GM18502 (cell line): ENCODE results near the gene COA4.
A peak's percentile ranks its signal among the peaks of the same experiment; 100 is the strongest.
"Not testable (repeated sequence)": the region's sequence is repeated elsewhere in the genome, so short reads cannot be mapped to it uniquely, and the experiment has no call there.

Experiments
- ATAC-seq: cut with Tn5 transposase; IDR thresholded peaks from one replicate; pipeline ENCODE4 v1.9.1; 2021; ENCODE audit warnings: mild to moderate bottlenecking; ENCODE audit not compliant: unreplicated experiment, poor library complexity

COA4 gene

GRCh38 chr11:73876424-73877310, at the start of gene COA4, which contains the start of gene PAAF1:
Gene COA4 (minus strand): TSS chr11:73876846. CDS start chr11:73873378, 3,468 bp downstream.
Gene PAAF1 (plus strand): TSS chr11:73876999. CDS start chr11:73877022, 23 bp downstream.
- peak; percentile 95 for ATAC-seq

GRCh38 chr11:73921180-73921579, 44.5 kb upstream of the COA4 start:
- ATAC-seq = no peak

GRCh38 chr11:73916435-73916834, 39.8 kb upstream of the COA4 start:
- ATAC-seq = no peak

GRCh38 chr11:73914284-73914683, 37.6 kb upstream of the COA4 start:
- ATAC-seq = no peak

- ATAC-seq = no peak
Observed at GRCh38 chr11:73913472-73913871, 36.8 kb upstream of the COA4 start.

GRCh38 chr11:73912026-73912425, 35.4 kb upstream of the COA4 start:
- ATAC-seq = no peak

- ATAC-seq = no peak
Observed at GRCh38 chr11:73907191-73907590, 30.5 kb upstream of the COA4 start.

GRCh38 chr11:73902303-73902702, 25.7 kb upstream of the COA4 start:
- ATAC-seq = no peak

GRCh38 chr11:73894725-73895335, 18.2 kb upstream of the COA4 start:
- ATAC-seq = no peak

- ATAC-seq = no peak
Observed at GRCh38 chr11:73893041-73893440, 16.4 kb upstream of the COA4 start.

- no peak for ATAC-seq
Observed at GRCh38 chr11:73889536-73889935, 12.9 kb upstream of the COA4 start.

GRCh38 chr11:73889019-73889418, 12.4 kb upstream of the COA4 start:
- ATAC-seq = no peak

GRCh38 chr11:73888244-73888643, 11.6 kb upstream of the COA4 start:
- no peak for ATAC-seq

- ATAC-seq = no peak
Observed at GRCh38 chr11:73883856-73884255, 7.2 kb upstream of the COA4 start.

- not testable (repeated sequence) for ATAC-seq
Observed at GRCh38 chr11:73880449-73880848, 3.8 kb upstream of the COA4 start.

- no peak for ATAC-seq
Observed at GRCh38 chr11:73878771-73879170, 2.1 kb upstream of the COA4 start.

GRCh38 chr11:73875840-73876239, 806 bp downstream of the COA4 start:
- no peak for ATAC-seq

GRCh38 chr11:73875380-73875779, 1.3 kb downstream of the COA4 start:
- no peak for ATAC-seq

- ATAC-seq = no peak
Observed at GRCh38 chr11:73872749-73873357, 3.8 kb downstream of the COA4 start.

GRCh38 chr11:73870261-73870660, 6.4 kb downstream of the COA4 start:
- no peak for ATAC-seq

GRCh38 chr11:73869332-73869949, 7.2 kb downstream of the COA4 start:
- ATAC-seq = no peak
